ENCODE measurements around the gene NR3C1. TPM values are rescaled to one million over a fixed set of nuclear protein-coding genes. Genes with fewer than 3 reads are reported as not detected.

NR3C1 gene
- total and polyA plus RNA-seq, 2 of the 13 experiments (the other 11 are each of a cell fraction or from before 2014, with no cell fraction given) = 10.0 to 24.3 TPM

- TF ChIP-seq ZNF10 (CRISPR knock-in tag; IDR thresholded peaks at IDR 0.05; ENCODE audit: borderline replicate concordance, low read depth) = no peak
- no peak for TF ChIP-seq ZFP1 (CRISPR knock-in tag; IDR thresholded peaks at IDR 0.05)
- no peak for TF ChIP-seq ZNF33A (CRISPR knock-in tag; IDR thresholded peaks at IDR 0.05; ENCODE audit: borderline replicate concordance)
- TF ChIP-seq FOXJ3 (CRISPR knock-in tag; IDR thresholded peaks at IDR 0.05; ENCODE audit: borderline replicate concordance) = peak; percentile 54; the same call in 1 of the 2 replicates
- TF ChIP-seq ZNF275 (CRISPR knock-in tag; IDR thresholded peaks at IDR 0.05; ENCODE audit: borderline replicate concordance) = no peak
- TF ChIP-seq ZNF367 (CRISPR knock-in tag; IDR thresholded peaks at IDR 0.05; ENCODE audit: borderline replicate concordance) = no peak
- no peak for TF ChIP-seq TAF15 (IDR thresholded peaks at IDR 0.05; ENCODE audit: low read depth, low read length, poor library complexity, severe bottlenecking)
- TF ChIP-seq KIAA2018 (CRISPR knock-in tag; IDR thresholded peaks at IDR 0.05; ENCODE audit: borderline replicate concordance) = no peak
- no peak for TF ChIP-seq ZBTB38 (CRISPR knock-in tag; IDR thresholded peaks at IDR 0.05)
- TF ChIP-seq GATAD2A (CRISPR knock-in tag; IDR thresholded peaks at IDR 0.05) = peak; percentile 60; the same call in 1 of the 2 replicates
- no peak for TF ChIP-seq USF2 (IDR thresholded peaks at IDR 0.05; ENCODE audit: low read depth, low read length)
- TF ChIP-seq USF2 (CRISPR knock-in tag; IDR thresholded peaks at IDR 0.05; ENCODE audit: borderline replicate concordance) = peak; percentile 49
- no peak for TF ChIP-seq NKX3-1 (CRISPR knock-in tag; IDR thresholded peaks at IDR 0.05)
- no peak for TF ChIP-seq E2F1 (CRISPR knock-in tag; IDR thresholded peaks at IDR 0.05)
- no peak for TF ChIP-seq ZNF431 (CRISPR knock-in tag; IDR thresholded peaks at IDR 0.05; ENCODE audit: borderline replicate concordance, low read depth)
- TF ChIP-seq ELF4 (CRISPR knock-in tag; IDR thresholded peaks at IDR 0.05; ENCODE audit: borderline replicate concordance) = no peak
- TF ChIP-seq ZNF446 (CRISPR knock-in tag; IDR thresholded peaks at IDR 0.05) = no peak
Measured at GRCh38 chr5:143234162-143234842, 169.2 kb downstream of the NR3C1 start (continued).

Data from HepG2 (cell line).